Osteocyte (in vitro differentiated cells): ENCODE data around the gene PLEKHA1. TPM values are rescaled to one million over a fixed set of nuclear protein-coding genes. Genes with fewer than 3 reads are reported as not detected.

ENCODE experiments used
- DNase-seq: peaks from one replicate; pipeline ENCODE4 v3.0.0; 2021; ENCODE audit warnings: mixed read lengths; ENCODE audit not compliant: unreplicated experiment; ENCODE audit errors: extremely low spot score
- H3K27ac Mint-ChIP-seq: one replicate; pipeline ENCODE4 v1.8.0; 2021; ENCODE audit warnings: mild to moderate bottlenecking, mixed read lengths; ENCODE audit not compliant: unreplicated experiment
- H3K27me3 Mint-ChIP-seq: one replicate; pipeline ENCODE4 v1.8.0; 2021; ENCODE audit warnings: mixed read lengths; ENCODE audit not compliant: unreplicated experiment
- H3K36me3 Mint-ChIP-seq: one replicate; pipeline ENCODE4 v1.8.0; 2021; ENCODE audit warnings: mixed read lengths; ENCODE audit not compliant: unreplicated experiment
- H3K4me1 Mint-ChIP-seq: one replicate; pipeline ENCODE4 v1.8.0; 2021; ENCODE audit warnings: mixed read lengths; ENCODE audit not compliant: unreplicated experiment
- H3K4me3 Mint-ChIP-seq: one replicate; pipeline ENCODE4 v1.8.0; 2021; ENCODE audit warnings: mild to moderate bottlenecking, moderate library complexity, mixed read lengths; ENCODE audit not compliant: unreplicated experiment
- H3K9me3 Mint-ChIP-seq: one replicate; pipeline ENCODE4 v1.8.0; 2021; ENCODE audit warnings: mixed read lengths; ENCODE audit not compliant: unreplicated experiment
- total RNA-seq: library from RNA; stranded (reverse); gene quantifications from 2 replicates; pipeline ENCODE4 v1.2.1, GENCODE V29; 2021
- TF ChIP-seq, protein P1 (sequence below): fragments of 200-600 bp; sonication (generic); IDR thresholded peaks from 2 replicates; pipeline ENCODE4 v1.5.0; 2021; ENCODE audit warnings: antibody characterized with exemption, mild to moderate bottlenecking, moderate library complexity

The PLEKHA1 gene
- total RNA-seq, 1 donor from 2014 or later = 62.8 TPM

DNA sequence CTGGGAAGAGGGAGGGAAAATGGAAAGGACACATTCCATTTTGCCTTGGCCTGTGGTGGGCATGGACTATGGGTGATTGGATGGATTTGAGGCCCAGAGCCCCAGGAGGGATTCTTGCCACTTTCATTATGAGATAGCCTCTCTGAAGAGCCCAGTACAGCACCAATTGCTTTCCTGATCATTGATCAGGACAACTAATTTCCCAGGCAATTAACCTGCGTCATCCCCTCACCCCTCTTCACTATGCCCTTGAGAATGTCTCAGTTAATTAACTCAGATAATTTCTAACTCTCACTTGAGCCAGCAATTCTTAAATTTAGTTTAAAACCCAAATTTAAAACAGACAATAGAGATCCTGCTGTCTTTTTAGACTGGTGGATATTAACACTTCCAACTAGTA lies 13.5 kb upstream of the PLEKHA1 start:
- H3K4me3 Mint-ChIP-seq = no peak overlapping the region
- TF ChIP-seq, protein P1, sequence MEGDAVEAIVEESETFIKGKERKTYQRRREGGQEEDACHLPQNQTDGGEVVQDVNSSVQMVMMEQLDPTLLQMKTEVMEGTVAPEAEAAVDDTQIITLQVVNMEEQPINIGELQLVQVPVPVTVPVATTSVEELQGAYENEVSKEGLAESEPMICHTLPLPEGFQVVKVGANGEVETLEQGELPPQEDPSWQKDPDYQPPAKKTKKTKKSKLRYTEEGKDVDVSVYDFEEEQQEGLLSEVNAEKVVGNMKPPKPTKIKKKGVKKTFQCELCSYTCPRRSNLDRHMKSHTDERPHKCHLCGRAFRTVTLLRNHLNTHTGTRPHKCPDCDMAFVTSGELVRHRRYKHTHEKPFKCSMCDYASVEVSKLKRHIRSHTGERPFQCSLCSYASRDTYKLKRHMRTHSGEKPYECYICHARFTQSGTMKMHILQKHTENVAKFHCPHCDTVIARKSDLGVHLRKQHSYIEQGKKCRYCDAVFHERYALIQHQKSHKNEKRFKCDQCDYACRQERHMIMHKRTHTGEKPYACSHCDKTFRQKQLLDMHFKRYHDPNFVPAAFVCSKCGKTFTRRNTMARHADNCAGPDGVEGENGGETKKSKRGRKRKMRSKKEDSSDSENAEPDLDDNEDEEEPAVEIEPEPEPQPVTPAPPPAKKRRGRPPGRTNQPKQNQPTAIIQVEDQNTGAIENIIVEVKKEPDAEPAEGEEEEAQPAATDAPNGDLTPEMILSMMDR = no peak
- H3K36me3 Mint-ChIP-seq = peaks cover 4% of the 10 kb centered on the region
- no peak overlapping the region for H3K27ac Mint-ChIP-seq
- DNase-seq = peak; percentile 44
- H3K4me1 Mint-ChIP-seq = peaks cover 11% of the 10 kb centered on the region
- H3K27me3 Mint-ChIP-seq = peaks cover 7% of the 10 kb centered on the region
- peaks cover 10% of the 10 kb centered on the region for H3K9me3 Mint-ChIP-seq

DNA sequence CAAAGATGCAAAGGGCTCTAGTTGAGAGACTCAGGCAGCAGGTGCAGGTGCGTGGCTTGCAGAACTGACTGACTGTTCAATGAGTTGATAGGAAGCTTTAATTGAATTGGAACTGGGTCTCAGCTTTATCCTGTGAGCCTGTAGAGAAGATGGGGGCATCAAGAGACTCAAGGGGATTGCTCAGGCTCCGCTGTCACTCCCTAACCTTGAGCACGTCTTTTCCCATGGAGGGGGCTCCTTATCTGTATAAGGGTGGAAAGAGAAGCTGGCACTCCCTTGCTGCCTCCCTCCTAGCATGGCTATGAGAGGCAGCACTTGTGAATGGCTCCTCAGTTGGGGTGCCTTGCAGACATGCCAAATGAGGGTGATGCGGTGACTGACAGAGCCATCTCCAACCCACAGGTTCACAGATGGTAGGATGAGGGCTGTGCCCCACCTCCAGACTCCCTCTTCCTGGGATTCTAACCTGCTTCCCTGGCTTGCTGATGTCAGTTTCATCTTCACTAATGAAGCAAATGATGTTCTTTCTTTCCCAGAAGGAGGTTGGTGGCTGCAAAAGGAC lies 12.4 kb upstream of the PLEKHA1 start:
- TF ChIP-seq, protein P1 = no peak
- Mint-ChIP-seq H3K27ac (no peak overlapping the region), H3K4me3 (no peak overlapping the region), H3K4me1 (peaks cover 11% of the 10 kb centered on the region), H3K27me3 (peaks cover 11% of the 10 kb centered on the region), H3K9me3 (peaks cover 10% of the 10 kb centered on the region), H3K36me3 (peaks cover 4% of the 10 kb centered on the region)
- DNase-seq = peak; percentile 48

DNA sequence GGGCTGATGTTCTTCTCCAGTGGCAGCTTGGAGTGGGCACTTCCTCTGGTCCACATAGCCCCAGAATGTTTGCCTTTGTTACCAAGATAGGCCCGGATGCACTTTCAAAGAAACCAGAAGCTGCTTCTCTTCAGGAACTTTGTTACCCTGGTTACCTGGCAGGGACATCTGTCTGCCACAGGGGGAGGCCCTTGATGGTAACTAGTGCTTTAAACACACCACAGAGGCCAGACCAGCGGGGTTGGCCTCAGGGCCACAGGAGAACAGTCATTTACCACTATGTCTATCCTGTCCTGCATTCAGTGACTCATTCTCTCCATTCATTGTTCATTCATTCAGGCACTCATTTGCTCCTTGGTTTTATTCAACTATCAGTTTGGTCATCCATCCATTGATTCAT lies 11.9 kb upstream of the PLEKHA1 start:
- Mint-ChIP-seq H3K4me3 (no peak overlapping the region), H3K36me3 (peaks cover 4% of the 10 kb centered on the region), H3K27me3 (peaks cover 11% of the 10 kb centered on the region), H3K4me1 (peaks cover 11% of the 10 kb centered on the region), H3K27ac (no peak overlapping the region), H3K9me3 (peaks cover 15% of the 10 kb centered on the region)
- DNase-seq = no peak
- TF ChIP-seq, protein P1 = no peak

DNA sequence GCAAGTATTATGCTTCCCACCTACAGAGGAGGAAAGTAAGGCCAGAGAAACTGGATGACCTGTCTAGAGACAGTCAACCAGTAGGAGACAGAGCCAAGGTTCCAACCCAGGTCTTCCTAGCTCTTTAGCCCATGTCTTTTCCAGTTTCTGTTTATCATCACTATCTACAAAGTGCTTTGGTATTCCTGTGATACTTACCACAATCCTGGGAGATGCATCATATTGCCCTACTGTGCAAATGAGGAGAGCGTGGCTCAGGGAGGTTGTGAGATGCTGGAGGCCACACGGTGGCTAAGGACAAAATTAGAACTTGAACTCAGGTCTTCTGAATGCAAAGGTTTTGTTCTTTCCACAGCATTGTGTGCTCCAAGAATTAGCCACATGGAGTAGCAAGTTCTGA lies 11.2 kb upstream of the PLEKHA1 start:
- TF ChIP-seq, protein P1 = no peak
- no peak overlapping the region for H3K27ac Mint-ChIP-seq
- peaks cover 12% of the 10 kb centered on the region for H3K9me3 Mint-ChIP-seq
- H3K4me1 Mint-ChIP-seq = peaks cover 11% of the 10 kb centered on the region
- peaks cover 13% of the 10 kb centered on the region for H3K27me3 Mint-ChIP-seq
- no peak overlapping the region for H3K4me3 Mint-ChIP-seq
- H3K36me3 Mint-ChIP-seq = peaks cover under 1% of the 10 kb centered on the region
- peak; percentile 32 for DNase-seq

DNA sequence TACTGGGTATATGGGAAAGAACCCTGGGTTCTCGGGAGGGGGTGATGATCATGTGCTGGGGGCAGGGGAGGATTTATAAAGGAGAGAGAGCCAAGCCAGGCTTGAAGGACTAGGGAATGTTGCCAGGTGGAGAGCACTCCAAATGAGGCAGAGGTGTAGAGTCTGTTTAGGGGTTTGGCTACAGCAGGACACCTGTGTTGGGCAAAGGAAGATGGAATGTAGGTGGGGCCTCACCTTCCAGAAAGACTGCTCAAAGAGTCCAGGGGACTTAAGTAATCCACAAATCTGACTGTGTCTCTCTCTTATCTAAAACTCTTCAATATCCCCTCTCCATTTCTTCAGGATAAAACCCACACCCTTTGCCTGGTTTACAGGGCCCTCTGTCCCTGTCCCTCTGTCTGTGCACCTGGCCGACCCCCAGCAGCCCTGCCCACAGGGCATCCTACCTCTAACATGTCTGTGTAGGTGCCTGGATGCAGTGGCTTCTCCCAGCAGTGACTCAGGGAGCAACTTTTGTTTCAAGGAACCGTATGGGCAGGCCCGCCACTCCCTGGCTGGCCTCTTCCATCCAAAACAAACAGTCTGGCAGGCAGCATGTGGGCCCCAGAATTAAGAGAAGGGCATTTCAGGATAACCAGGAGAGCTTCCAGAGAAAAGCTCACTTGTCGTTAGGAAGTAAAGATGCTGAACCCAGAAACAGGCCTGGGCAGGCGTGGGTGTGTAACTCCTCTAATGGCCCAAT lies 10.6 kb upstream of the PLEKHA1 start:
- Mint-ChIP-seq H3K4me1 (peaks cover 13% of the 10 kb centered on the region), H3K27me3 (peaks cover 9% of the 10 kb centered on the region), H3K36me3 (no peaks in the 10 kb centered on the region), H3K4me3 (no peak overlapping the region), H3K9me3 (peaks cover 6% of the 10 kb centered on the region), H3K27ac (peak overlapping the region; percentile 66)
- DNase-seq = peak; percentile 60
- TF ChIP-seq, protein P1 = no peak
